ACC112 (cell line): ENCODE results near the gene KRTAP4-7.
A peak's percentile ranks its signal among the peaks of the same experiment; 100 is the strongest.
"Not testable (repeated sequence)": the region's sequence is repeated elsewhere in the genome, so short reads cannot be mapped to it uniquely, and the experiment has no call there.

Experiments
- H2AFZ ChIP-seq: fragments of 200-600 bp; sonication (generic); one replicate; pipeline ENCODE4 v1.6.0; 2017; ENCODE audit warnings: antibody characterized with exemption, low read length; ENCODE audit not compliant: unreplicated experiment
- H3K27ac ChIP-seq: fragments of 200-600 bp; sonication (generic); 2 replicates; pipeline ENCODE4 v1.5.1; 2014; ENCODE audit warnings: low read depth, mild to moderate bottlenecking, antibody characterized with exemption, low read length, moderate library complexity
- H3K27me3 ChIP-seq: fragments of 200-600 bp; sonication (generic); 2 replicates; pipeline ENCODE4 v1.6.1; 2014; ENCODE audit warnings: mild to moderate bottlenecking, antibody characterized with exemption, low read length, moderate library complexity, mixed read lengths; ENCODE audit not compliant: insufficient read depth
- H3K36me3 ChIP-seq: fragments of 200-600 bp; sonication (generic); 2 replicates; pipeline ENCODE4 v1.6.1; 2016; ENCODE audit warnings: mild to moderate bottlenecking, antibody characterized with exemption, low read length, moderate library complexity, mixed read lengths; ENCODE audit not compliant: insufficient read depth
- H3K4me1 ChIP-seq: fragments of 200-600 bp; sonication (generic); one replicate; pipeline ENCODE4 v1.6.1; 2016; ENCODE audit warnings: low read length, mixed read lengths; ENCODE audit not compliant: insufficient read depth, unreplicated experiment, control insufficient read depth
- H3K4me3 ChIP-seq: fragments of 200-600 bp; sonication (generic); 2 replicates; pipeline ENCODE4 v1.5.1; 2014; ENCODE audit warnings: mild to moderate bottlenecking, low read depth, low read length
- H3K79me2 ChIP-seq: fragments of 200-600 bp; sonication (generic); one replicate; pipeline ENCODE4 v1.6.0; 2016; ENCODE audit warnings: low read length; ENCODE audit not compliant: control insufficient read depth, unreplicated experiment, insufficient read depth

The KRTAP4-7 gene

GRCh38 chr17:41065829-41066624 is 17.9 kb upstream of the KRTAP4-7 start, which contains the start of gene KRTAP2-4:
Gene KRTAP2-4 (minus strand): TSS chr17:41065879. CDS start chr17:41065845, 34 bp downstream.
- no peaks in the 10 kb centered on the region for H3K27me3 ChIP-seq
- no peaks in the 10 kb centered on the region for H3K79me2 ChIP-seq
- H3K4me3 ChIP-seq, result no peak within 1 kb of the TSS
- H2AFZ ChIP-seq, result no peak within 1 kb of the TSS
- H3K27ac ChIP-seq, result peak within 1 kb of the TSS; percentile 65
- H3K36me3 ChIP-seq, result no peaks in the 10 kb centered on the region
- peaks cover 41% of the 10 kb centered on the region for H3K4me1 ChIP-seq

GRCh38 chr17:41067281-41067680 is 16.7 kb upstream of the KRTAP4-7 start:
- peaks cover 29% of the 10 kb centered on the region for H3K4me1 ChIP-seq
- H3K4me3 ChIP-seq, result no peak overlapping the region
- H3K27me3 ChIP-seq, result no peaks in the 10 kb centered on the region
- H3K36me3 ChIP-seq, result no peaks in the 10 kb centered on the region
- no peak overlapping the region for H2AFZ ChIP-seq
- no peak overlapping the region for H3K27ac ChIP-seq
- no peaks in the 10 kb centered on the region for H3K79me2 ChIP-seq

- Histone ChIP-seq H2AFZ (no peak overlapping the region), H3K27me3 (no peaks in the 10 kb centered on the region), H3K4me1 (peaks cover 16% of the 10 kb centered on the region), H3K36me3 (no peaks in the 10 kb centered on the region), H3K79me2 (no peaks in the 10 kb centered on the region), H3K27ac (no peak overlapping the region), H3K4me3 (no peak overlapping the region)
Measured at GRCh38 chr17:41069031-41069430, 14.9 kb upstream of the KRTAP4-7 start.

GRCh38 chr17:41071606-41072360 is 12.2 kb upstream of the KRTAP4-7 start:
- no peaks in the 10 kb centered on the region for H3K79me2 ChIP-seq
- no peak overlapping the region for H3K27ac ChIP-seq
- H3K4me3 ChIP-seq, result no peak overlapping the region
- no peak overlapping the region for H2AFZ ChIP-seq
- H3K27me3 ChIP-seq, result no peaks in the 10 kb centered on the region
- H3K36me3 ChIP-seq, result no peaks in the 10 kb centered on the region
- peaks cover 5% of the 10 kb centered on the region for H3K4me1 ChIP-seq

DNA sequence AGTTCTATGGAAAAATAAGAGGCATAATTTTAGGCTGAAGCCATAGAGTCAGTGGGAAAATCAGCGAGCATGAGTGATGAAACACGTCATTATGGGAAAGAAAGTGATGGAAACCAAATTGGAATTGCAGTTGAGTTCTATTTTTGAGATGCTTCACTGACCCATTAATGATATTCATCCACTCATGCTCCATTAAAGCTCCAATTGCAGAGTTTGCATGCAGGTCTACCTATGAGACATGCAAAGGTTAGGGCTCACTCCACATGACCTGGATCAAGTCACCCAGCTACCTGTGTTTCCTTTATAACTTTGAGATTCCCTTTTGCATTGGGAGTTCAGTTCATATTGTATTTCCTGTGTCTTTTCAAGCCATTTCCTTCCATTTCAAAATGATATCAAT is 10.3 kb upstream of the KRTAP4-7 start:
- Histone ChIP-seq H3K36me3 (no peaks in the 10 kb centered on the region), H3K79me2 (no peaks in the 10 kb centered on the region)

DNA sequence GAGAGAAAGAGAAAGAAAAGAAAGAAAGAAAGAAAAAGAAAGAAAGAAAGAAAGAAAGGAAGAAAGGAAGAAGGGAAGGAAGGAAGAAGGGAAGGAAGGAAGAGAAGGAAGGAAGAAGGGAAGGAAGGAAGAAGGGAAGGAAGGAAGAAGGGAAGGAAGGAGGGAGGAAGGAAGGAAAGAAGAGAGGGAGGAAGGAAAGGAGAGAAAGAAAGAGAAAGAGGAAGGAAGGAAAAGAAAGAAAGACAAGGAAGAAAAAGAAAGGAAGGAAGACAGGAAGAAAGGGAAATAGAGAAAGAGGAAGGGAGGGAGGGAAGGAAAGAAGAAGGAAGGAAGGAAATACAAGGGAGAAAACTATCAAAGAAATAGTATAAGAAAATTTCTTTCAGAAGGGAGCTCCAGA is 7.2 kb upstream of the KRTAP4-7 start:
- H3K36me3 ChIP-seq, result no peaks in the 10 kb centered on the region
- no peak overlapping the region for H2AFZ ChIP-seq
- H3K4me1 ChIP-seq, result no peaks in the 10 kb centered on the region
- no peak overlapping the region for H3K27ac ChIP-seq
- no peaks in the 10 kb centered on the region for H3K79me2 ChIP-seq
- H3K4me3 ChIP-seq, result no peak overlapping the region
- H3K27me3 ChIP-seq, result no peaks in the 10 kb centered on the region

More for the DNA sequence above, 10.3 kb upstream of the KRTAP4-7 start:
- no peak overlapping the region for H3K27ac ChIP-seq
- H2AFZ ChIP-seq, result no peak overlapping the region
- H3K4me1 ChIP-seq, result no peaks in the 10 kb centered on the region
- H3K27me3 ChIP-seq, result no peaks in the 10 kb centered on the region
- no peak overlapping the region for H3K4me3 ChIP-seq

DNA sequence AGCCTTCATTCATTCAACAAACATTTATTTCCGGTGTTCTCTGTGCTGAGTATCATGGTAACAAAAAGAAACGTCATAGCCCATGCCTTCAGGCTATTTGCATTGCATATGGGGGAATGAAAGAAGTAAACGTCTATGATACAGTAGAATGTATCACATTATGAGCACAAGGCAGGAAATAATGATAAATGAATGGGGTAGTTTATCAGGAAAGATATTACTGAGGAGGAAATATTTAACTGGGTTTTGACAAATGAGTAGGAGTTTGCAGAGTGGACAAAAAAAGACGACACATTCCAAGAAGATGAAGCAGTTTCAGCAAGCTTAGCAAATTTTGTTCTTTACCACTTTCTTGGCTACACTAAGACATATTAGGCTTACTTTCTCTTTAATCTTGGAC is 1.3 kb upstream of the KRTAP4-7 start:
- H3K4me1 ChIP-seq, result peaks cover 13% of the 10 kb centered on the region
- H3K27me3 ChIP-seq, result no peaks in the 10 kb centered on the region
- H3K27ac ChIP-seq, result peak overlapping the region; percentile 29; the same call in 1 of the 2 replicates
- H3K36me3 ChIP-seq, result no peaks in the 10 kb centered on the region
- H2AFZ ChIP-seq, result no peak overlapping the region
- no peak overlapping the region for H3K4me3 ChIP-seq
- H3K79me2 ChIP-seq, result no peaks in the 10 kb centered on the region

- not testable (repeated sequence) for H3K4me3 ChIP-seq, H2AFZ ChIP-seq, H3K79me2 ChIP-seq, H3K36me3 ChIP-seq, H3K27me3 ChIP-seq
- Histone ChIP-seq H3K27ac (peak overlapping the region; percentile 43), H3K4me1 (peaks cover 13% of the 10 kb centered on the region)
Measured at GRCh38 chr17:41083427-41083826, 523 bp upstream of the KRTAP4-7 start.

GRCh38 chr17:41088760-41089352 is 4.9 kb downstream of the KRTAP4-7 start:
- H3K27ac ChIP-seq, H3K4me3 ChIP-seq, H3K27me3 ChIP-seq, H3K4me1 ChIP-seq, H2AFZ ChIP-seq, H3K36me3 ChIP-seq, H3K79me2 ChIP-seq: not testable (repeated sequence)

DNA sequence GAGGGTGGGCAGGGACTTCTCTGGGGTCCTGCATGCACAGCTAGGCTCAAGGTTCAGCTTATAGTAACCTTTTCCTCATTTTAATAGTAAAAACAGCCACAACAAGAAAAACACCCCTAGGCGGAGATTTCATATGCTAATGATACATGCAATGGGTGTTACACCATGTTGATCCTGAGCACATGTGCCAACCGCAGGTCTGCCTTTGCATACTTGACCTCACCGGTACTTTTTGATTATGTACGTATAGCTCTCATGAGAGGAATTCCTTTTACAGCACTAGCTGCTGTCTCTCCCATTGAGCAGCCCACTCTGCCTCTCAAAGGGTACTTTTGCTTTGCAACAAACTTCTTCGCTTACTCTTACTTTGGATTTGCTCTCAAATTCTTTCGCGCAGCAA is 12.1 kb downstream of the KRTAP4-7 start:
- Histone ChIP-seq H2AFZ (no peak overlapping the region), H3K4me1 (peaks cover 11% of the 10 kb centered on the region), H3K36me3 (no peaks in the 10 kb centered on the region), H3K27ac (no peak overlapping the region), H3K27me3 (no peaks in the 10 kb centered on the region), H3K4me3 (no peak overlapping the region), H3K79me2 (no peaks in the 10 kb centered on the region)
